GM12873 (cell line): ENCODE measurements around the gene ADGRD1.

ENCODE experiments used
- TF ChIP-seq, protein P1 (sequence below): IDR thresholded peaks from 2 replicates; pipeline ENCODE4 v1.5.1; 2012; ENCODE audit warnings: low read depth, mild to moderate bottlenecking, moderate library complexity, low read length, control low read depth; ENCODE audit not compliant: insufficient read depth; ENCODE audit errors: missing control alignments

The ADGRD1 gene

DNA sequence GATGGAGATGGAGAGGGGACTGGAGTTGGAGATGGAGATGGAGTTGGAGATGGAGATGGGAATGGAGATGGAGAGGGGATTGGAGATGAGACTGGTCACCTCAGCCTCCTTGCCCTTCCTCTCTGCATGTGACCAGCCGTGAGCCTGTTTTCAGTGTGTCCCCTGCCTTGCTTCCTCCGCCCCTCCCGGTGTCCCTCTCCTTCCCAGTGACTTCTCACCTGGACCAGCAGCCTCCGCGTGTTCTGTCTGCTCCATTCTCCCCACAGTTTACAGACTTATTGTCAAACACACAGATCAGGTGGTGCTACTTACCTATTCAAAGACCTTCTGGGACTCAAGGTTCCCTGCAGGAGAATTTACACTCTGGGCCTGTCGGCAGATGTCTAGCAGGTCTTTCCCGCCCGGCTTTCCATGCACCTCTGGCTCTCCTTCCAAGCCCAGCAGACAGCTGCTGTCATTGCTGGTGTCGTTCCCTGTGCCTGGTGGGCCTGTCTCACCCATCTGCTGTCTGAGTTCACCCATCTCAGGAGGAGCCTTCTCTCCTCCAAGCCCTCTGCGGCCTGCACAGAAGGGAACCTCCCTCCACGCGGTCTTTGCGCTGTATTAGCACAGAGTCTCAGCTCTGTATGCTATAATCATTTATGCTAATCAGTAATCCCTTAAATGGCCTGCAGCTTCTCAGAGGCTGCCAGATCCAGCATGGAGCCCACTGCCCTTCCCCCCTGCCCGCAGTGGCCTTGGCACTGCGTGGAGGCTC, 62.1 kb downstream of the ADGRD1 start:
- TF ChIP-seq, protein P1, sequence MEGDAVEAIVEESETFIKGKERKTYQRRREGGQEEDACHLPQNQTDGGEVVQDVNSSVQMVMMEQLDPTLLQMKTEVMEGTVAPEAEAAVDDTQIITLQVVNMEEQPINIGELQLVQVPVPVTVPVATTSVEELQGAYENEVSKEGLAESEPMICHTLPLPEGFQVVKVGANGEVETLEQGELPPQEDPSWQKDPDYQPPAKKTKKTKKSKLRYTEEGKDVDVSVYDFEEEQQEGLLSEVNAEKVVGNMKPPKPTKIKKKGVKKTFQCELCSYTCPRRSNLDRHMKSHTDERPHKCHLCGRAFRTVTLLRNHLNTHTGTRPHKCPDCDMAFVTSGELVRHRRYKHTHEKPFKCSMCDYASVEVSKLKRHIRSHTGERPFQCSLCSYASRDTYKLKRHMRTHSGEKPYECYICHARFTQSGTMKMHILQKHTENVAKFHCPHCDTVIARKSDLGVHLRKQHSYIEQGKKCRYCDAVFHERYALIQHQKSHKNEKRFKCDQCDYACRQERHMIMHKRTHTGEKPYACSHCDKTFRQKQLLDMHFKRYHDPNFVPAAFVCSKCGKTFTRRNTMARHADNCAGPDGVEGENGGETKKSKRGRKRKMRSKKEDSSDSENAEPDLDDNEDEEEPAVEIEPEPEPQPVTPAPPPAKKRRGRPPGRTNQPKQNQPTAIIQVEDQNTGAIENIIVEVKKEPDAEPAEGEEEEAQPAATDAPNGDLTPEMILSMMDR: no peak

DNA sequence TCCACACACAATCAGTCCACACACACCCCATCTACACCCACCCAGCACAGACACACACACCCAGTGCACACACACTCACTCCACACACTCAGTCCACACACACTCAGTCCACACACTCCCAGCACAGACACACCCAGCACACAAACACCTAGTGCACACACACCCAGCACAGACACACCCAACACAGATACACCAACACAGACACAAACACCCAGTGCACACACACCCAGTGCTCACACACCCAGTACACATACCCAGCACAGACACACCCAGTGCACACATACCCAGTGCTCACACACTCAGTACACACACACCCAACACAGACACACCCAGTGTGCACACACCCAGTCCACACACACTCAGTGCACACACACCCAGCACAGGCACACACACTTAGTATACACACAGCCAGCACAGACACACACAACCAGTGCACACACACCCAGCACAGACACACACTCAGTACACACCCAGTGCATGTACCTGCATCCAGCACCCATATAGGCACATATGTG, 63.8 kb downstream of the ADGRD1 start:
- TF ChIP-seq, protein P1: no peak

DNA sequence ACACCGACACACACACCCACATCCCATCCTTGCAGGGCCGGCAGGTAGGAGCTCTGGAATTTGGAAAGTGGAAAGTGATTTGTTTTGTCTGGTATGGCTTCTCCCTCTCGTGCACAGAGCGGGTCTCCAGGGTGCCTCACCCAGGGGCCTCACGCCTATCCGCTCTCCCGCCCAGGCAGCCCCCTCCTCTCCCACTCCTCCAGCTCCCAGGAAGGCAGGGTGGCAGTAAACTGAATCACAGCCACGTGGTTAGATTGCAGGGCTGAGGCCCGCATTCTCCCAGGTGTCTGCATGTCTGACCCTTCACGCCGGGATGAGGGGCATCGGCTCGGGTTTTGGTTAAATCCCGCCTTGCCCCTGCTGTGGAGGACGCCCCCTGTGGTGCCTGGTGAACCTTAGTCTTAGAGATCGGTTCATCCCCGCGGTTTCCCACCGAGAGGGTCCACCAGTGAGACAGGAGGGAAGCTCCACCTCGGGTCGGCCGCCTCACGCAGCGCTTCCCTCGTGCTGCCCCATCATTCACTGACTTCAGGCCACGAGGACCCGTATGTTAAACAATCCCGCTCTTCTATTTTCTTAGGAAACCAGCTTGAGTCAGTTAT, 64.4 kb downstream of the ADGRD1 start:
- TF ChIP-seq, protein P1: no peak

DNA sequence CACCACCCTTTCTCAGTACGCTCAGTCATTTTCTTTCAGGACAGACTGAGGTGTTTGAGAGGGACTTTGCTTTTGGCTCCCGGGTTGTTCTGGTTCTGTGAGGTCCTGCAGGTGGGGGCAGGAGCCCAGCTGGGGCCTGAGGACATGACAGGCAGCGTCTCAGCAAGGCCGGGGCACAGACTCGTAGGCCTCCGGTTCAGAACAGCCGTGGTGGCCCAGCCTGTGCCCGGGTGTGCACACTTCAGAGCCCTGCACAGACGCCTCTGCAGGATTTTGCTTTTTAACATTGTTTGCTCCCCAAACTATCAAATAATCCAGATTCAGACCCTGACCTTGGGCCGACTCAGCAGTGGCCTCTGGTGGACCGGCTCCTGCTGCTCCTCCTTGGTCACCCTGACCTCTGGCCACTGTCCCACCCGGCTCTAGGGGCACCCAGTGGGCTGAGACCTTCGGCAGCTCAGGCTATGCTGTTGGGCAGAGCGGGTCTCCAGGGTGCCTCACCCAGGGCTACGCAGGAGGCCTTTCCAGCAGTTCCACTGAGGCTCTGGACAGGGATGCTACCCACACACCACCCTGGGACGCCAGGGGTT, 65.2 kb downstream of the ADGRD1 start:
- TF ChIP-seq, protein P1: no peak

DNA sequence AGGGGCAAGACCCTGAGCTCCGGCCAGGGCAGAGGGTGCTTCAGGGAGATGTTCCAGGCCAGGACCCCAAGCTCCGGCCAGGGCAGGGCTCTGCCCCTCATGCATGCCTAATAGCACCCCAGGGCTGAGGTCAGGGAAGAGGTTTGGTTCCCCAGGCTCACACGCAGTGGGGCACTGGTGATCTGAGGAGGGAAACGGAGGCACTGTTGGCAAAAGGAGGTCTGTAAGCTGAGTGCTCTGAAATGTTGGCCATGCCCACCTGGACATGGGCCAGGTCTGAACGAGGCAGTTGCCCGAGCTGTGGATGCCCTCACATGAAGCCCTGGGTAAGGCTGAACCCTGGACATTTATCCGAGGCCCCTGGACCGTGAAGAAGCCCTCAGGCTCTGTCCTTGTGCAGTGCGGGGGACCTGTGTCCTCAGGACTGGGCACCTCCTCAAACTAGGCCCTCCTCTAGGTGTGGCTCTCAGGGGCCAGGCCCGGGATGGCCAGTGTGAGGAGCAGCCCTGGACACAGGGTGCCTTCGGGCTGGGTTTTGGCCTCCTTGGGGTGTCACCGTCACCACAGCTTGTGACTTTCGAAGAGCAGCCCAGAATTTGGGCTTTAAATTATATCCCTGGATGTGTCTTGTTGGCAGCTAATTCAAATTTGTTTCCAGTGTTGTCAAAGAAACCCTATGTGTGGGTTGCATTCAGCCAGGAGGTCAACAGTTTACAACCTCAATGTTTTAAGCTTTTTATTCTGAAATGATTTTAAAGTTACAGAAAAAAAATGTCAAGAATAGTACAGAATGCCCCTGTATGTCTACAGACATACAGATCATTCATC, 66.8 kb downstream of the ADGRD1 start:
- TF ChIP-seq, protein P1: no peak

DNA sequence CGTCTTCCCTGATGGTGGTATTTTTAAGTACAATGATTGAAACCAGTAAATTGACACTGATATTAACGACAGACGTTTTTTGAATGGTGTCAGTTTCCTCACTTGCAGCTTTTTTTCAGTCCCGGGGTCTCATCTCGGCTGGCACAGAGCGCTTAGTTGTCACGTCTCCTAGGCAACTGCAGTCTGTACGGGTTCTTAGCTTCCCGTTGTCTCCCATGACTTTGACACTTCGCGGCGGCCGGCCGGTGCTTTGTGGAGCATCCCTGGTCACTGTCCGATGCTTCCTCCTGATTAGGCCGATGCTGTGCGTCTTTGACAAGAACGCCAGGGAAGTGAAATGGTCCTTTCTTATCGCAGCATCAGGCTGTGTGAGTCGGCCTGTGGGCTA, 67.4 kb downstream of the ADGRD1 start:
- TF ChIP-seq, protein P1: no peak
